D721Med (cell line): ENCODE measurements around the gene IRF5.

Experiments
- DNase-seq: peaks from one replicate; pipeline ENCODE4 v3.0.0; 2011; ENCODE audit warnings: low spot score; ENCODE audit not compliant: insufficient read length
- FAIRE-seq: peaks from 2 replicates; lab custom pipeline; 2011; peaks lifted over from hg19 to GRCh38; lab: Jason Lieb, UNC
- TF ChIP-seq, protein P1 (sequence below): IDR thresholded peaks from 2 replicates; pipeline ENCODE4 v1.5.1; 2012; ENCODE audit warnings: mild to moderate bottlenecking, control low read depth; ENCODE audit not compliant: insufficient read depth; ENCODE audit errors: missing control alignments

Gene IRF5

DNA sequence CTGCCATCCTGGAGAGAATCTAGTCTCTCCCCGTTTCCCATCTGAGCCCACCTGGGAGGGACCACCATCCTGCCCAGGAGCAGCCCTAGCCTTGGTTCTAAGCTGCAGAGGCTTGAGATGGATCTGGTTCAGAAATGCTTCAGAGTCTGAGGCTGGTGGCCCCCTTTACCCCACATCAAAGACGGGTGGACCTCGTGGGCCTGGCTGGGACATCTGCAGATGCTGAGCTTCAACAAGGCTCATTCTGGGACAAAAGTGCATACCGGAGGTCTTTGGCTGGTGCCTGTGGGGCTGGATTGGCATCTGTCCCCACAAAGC is 4.9 kb upstream of the IRF5 start:
- FAIRE-seq (no peak), DNase-seq (no peak)
- TF ChIP-seq, protein P1, sequence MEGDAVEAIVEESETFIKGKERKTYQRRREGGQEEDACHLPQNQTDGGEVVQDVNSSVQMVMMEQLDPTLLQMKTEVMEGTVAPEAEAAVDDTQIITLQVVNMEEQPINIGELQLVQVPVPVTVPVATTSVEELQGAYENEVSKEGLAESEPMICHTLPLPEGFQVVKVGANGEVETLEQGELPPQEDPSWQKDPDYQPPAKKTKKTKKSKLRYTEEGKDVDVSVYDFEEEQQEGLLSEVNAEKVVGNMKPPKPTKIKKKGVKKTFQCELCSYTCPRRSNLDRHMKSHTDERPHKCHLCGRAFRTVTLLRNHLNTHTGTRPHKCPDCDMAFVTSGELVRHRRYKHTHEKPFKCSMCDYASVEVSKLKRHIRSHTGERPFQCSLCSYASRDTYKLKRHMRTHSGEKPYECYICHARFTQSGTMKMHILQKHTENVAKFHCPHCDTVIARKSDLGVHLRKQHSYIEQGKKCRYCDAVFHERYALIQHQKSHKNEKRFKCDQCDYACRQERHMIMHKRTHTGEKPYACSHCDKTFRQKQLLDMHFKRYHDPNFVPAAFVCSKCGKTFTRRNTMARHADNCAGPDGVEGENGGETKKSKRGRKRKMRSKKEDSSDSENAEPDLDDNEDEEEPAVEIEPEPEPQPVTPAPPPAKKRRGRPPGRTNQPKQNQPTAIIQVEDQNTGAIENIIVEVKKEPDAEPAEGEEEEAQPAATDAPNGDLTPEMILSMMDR: no peak

DNA sequence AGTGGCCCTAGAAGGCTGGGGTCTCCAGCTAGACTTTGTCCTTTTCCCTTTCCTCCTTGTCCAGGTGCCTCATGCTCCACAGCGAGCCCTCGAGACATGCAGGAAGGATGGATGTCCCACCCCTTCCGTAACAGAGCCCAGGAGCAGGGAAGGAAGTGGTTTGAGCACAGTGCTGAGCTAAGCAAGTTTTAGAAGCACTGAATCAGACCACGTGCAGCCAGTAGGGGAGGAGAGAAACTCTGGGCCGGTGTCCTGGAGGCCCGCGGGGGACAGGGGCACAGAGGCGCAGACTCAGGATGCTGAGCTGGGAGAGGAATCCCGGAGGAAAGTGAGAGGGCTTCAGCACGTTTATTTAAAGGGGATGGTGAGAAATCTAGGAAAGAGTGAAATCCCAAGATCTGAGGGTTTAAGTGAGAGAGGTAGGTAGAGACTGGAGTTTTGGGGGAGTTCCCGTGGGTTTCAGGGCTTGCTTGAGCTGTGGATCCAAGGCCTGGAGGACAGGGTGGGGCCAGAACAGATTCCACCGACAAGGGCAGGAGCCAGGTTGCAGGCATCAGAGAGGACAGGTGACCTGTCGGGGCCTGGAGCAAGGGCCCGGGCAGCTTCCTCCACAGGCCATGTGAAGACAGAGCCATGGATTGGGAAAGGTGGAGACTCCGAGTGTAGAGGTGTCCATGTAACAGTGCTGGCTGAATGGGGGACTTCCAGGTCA is 4.4 kb upstream of the IRF5 start:
- TF ChIP-seq, protein P1: no peak
- FAIRE-seq (no peak), DNase-seq (no peak)

DNA sequence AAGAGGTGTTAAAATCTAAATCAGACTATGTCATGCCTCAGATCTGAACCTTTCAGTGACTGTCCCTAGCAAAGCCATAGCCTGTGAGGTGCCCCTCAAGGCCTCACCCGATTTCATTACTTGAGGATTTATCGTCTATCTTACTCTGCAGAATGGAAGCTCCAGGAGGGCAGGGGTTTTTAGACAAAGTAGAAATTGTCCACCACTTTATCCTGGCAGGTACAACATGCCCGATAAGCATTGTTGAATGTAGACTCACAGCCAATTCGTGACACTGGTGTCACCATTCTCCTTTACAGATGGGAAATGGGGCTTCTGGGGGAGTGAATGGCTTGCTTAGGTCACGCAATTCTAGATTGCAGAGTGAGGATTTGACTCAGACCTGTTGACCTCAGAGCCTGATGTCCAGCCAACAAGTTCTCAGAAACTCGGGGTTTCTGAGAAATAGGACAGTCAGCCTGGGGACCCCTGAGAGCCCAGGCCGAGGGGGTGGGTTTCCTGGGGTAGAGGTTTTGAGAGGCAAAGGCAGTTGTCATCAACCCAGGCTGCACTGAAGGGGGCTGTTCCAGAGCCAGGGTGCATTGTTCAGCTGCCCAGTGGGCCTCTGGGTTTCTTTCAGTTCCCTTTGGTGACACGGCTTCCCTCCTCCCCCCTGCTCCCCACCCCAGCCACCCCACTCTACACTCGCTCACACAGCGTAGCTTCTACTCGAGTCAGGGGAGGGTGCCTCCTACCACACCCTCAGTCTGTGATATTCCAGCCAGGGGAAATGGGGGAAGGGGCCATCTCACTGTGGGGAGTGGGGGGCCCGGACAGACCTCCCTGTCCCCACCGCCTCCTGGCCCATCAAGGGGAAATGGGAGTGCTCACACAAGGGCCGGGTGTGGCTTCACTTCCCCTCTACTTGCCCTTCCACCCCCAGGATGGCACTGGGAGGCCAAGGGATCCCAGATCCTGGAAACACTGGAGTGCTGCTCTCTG is 3.1 kb upstream of the IRF5 start:
- TF ChIP-seq, protein P1: no peak
- FAIRE-seq: no peak
- no peak for DNase-seq

DNA sequence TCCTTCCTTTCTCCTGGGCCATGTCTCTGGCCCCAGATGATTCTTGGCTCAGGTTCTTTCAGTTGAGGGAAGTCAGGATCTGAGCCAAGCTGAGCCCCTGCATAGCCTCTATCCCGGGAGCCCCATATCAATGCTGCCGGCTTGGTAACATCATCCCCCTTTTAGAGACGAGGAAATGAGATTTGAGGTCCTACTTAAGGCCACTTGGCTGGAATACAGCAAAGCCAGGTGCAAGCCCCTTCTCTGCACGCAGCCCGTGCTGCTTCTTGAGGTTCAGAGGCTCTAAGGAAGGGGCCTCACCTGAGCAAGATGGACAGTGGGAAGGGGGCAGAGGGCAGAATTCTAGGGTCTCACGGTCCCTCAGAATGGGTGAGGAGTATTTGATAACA is 2.4 kb upstream of the IRF5 start:
- no peak for FAIRE-seq

GRCh38 chr7:128936798-128937197 is 929 bp upstream of the IRF5 start:
- TF ChIP-seq, protein P1: no peak
- DNase-seq: no peak
- no peak for FAIRE-seq

More for the DNA sequence above, 2.4 kb upstream of the IRF5 start:
- TF ChIP-seq, protein P1: no peak
- no peak for DNase-seq

GRCh38 chr7:128937271-128937646 is 468 bp upstream of the IRF5 start:
- TF ChIP-seq, protein P1: no peak
- no peak for FAIRE-seq
- no peak for DNase-seq

DNA sequence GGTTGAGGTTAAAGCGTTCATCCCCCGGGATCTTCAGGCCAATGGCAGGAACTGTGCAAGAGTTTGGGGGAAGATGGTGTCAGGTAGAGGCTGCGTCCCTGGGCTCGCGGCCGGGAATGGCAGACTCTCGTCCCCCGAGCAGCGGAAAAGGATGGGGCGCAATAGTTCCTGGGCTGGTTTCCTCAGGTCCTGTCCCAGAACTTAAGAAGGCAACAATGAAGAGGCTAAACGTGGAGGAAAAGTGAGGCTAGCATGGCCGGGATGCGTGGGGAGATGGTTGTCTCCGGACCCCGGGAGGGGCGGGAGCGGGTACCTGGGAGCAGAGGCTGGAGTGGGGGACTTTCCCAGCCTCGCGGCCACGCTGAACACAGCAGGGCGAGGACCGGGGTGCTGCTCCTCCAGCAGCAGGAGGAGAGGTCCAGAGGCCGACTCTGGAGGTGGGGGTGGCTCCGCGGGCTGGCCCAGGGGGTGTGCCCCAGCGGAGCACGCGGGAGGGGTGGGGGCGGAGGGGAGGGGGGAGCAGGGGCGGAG is 882 bp downstream of the IRF5 start:
- FAIRE-seq (no peak), DNase-seq (no peak)
- TF ChIP-seq, protein P1: no peak
